GM12878 (cell line): ENCODE measurements around the gene PPFIBP1. TPM values are rescaled to one million over a fixed set of nuclear protein-coding genes. Genes with fewer than 3 reads are reported as not detected.
"Not testable (repeated sequence)": the region's sequence is repeated elsewhere in the genome, so short reads cannot be mapped to it uniquely, and the experiment has no call there.

Experiments
- ATAC-seq: fragments of 200-7000 bp; cut with Tn5 transposase; 3 replicates; pipeline ENCODE4 v1.9.1; 2020; ENCODE audit warnings: mild to moderate bottlenecking, moderate library complexity
- BruUV-seq: library from RNA; stranded (reverse); fragments of 400-500 nt; replicated peaks from 2 replicates; lab custom pipeline; 2021; lab: Mats Ljungman, UMichigan
- CTCF ChIA-PET: fragments of 300-600 bp; sonication (Branson Sonifier 250); formaldehyde crosslinking; extraction: SDS; loops from one replicate; lab custom pipeline; 2021; ENCODE audit warnings: inconsistent platforms; lab: Yijun Ruan, JAX
- POLR2A ChIA-PET: fragments of 350-600 bp; formaldehyde crosslinking; extraction: SDS; loops from one replicate; lab custom pipeline; 2021; ENCODE audit warnings: inconsistent platforms; lab: Charles Lee
- RAD21 ChIA-PET: fragments of 300-600 bp; sonication (Branson Sonifier 250); formaldehyde crosslinking; loops from one replicate; lab custom pipeline; 2023; ENCODE audit warnings: antibody characterized with exemption; ENCODE audit not compliant: unreplicated experiment; lab: Charles Lee
- SMC1A ChIA-PET: fragments of 300-600 bp; sonication (Branson Sonifier 250); formaldehyde crosslinking; loops from one replicate; lab custom pipeline; 2023; ENCODE audit not compliant: unreplicated experiment, uncharacterized antibody; lab: Charles Lee
- DNase-seq: peaks from one replicate; pipeline ENCODE4 v3.0.0-alpha.2; 2011; ENCODE audit warnings: low read depth, low spot score
- FAIRE-seq: peaks from 3 replicates; lab custom pipeline; 2011; peaks lifted over from hg19 to GRCh38; lab: Jason Lieb, UNC
- H2AFZ ChIP-seq: 2 replicates; pipeline ENCODE4 v1.6.0; 2011; ENCODE audit warnings: low read depth, low read length, control low read depth; ENCODE audit not compliant: control insufficient read depth
- H3K27ac ChIP-seq: 2 replicates; pipeline ENCODE4 v1.5.1; 2011; ENCODE audit warnings: control low read depth; ENCODE audit not compliant: control insufficient read depth, insufficient read depth
- H3K27me3 ChIP-seq, 2 experiments: replicated peaks in 1 of 2; 2 replicates each; pipeline versions ENCODE4 v1.6.0 to v1.6.1; 2011; ENCODE audit warnings: low read length in 1 of 2; ENCODE audit not compliant: control insufficient read depth in 2 of 2, insufficient read depth in 2 of 2
- H3K36me3 ChIP-seq, 2 experiments: 2 replicates each; pipeline ENCODE4 v1.5.1; 2011; ENCODE audit warnings: low read length in 1 of 2; ENCODE audit not compliant: control insufficient read depth in 2 of 2, insufficient read depth in 2 of 2
- H3K4me1 ChIP-seq: 2 replicates; pipeline ENCODE4 v1.6.1; 2011; ENCODE audit warnings: mild to moderate bottlenecking, low read length, moderate library complexity, mixed read lengths; ENCODE audit not compliant: control insufficient read depth, insufficient read depth
- H3K4me2 ChIP-seq: 2 replicates; pipeline ENCODE4 v1.6.0; 2011; ENCODE audit warnings: control low read depth; ENCODE audit not compliant: control insufficient read depth, insufficient read depth
- H3K4me3 ChIP-seq: fragments of 200-600 bp; sonication (generic); 2 replicates; pipeline ENCODE4 v1.5.1; 2016
- H3K79me2 ChIP-seq: 2 replicates; pipeline ENCODE4 v1.6.0; 2011; ENCODE audit warnings: low read length; ENCODE audit not compliant: control insufficient read depth, insufficient read depth
- H3K9ac ChIP-seq: 2 replicates; pipeline ENCODE4 v1.8.0; 2011; ENCODE audit warnings: low read length, control low read depth, mixed read lengths; ENCODE audit not compliant: control insufficient read depth, insufficient read depth
- H3K9me3 ChIP-seq: replicated peaks from 3 replicates; pipeline ENCODE4 v1.5.1; 2011; ENCODE audit warnings: mild to moderate bottlenecking, low read length; ENCODE audit not compliant: control insufficient read depth, insufficient read depth
- H4K20me1 ChIP-seq: 2 replicates; pipeline ENCODE4 v1.6.0; 2011; ENCODE audit not compliant: control insufficient read depth, insufficient read depth
- CBX3 ChIP-seq: fragments of 200-600 bp; sonication (generic); IDR thresholded peaks from 2 replicates; pipeline ENCODE4 v1.6.1; 2016; ENCODE audit warnings: low read depth, borderline replicate concordance
- IKZF2 ChIP-seq, 2 experiments: fragments of 450-650 bp; IDR thresholded peaks; 2 replicates each; pipeline ENCODE4 v1.6.1; 2017; ENCODE audit warnings: mild to moderate bottlenecking in 2 of 2, moderate library complexity in 2 of 2
- MAX ChIP-seq: IDR thresholded peaks from 2 replicates; pipeline ENCODE4 v1.6.1; 2012; ENCODE audit warnings: low read depth, low read length, improper control_type of control experiment
- PAX8 ChIP-seq: fragments of 450-650 bp; IDR thresholded peaks from 2 replicates; pipeline ENCODE4 v1.6.1; 2017; ENCODE audit warnings: mild to moderate bottlenecking, moderate library complexity
- POU2F2 ChIP-seq: IDR thresholded peaks from 3 replicates; pipeline ENCODE4 v1.6.1; 2011; ENCODE audit warnings: low read depth, mild to moderate bottlenecking, low read length, borderline replicate concordance
- RELA ChIP-seq: fragments of 450-650 bp; IDR thresholded peaks from 2 replicates; pipeline ENCODE4 v1.8.0; 2014; ENCODE audit warnings: borderline replicate concordance; ENCODE audit not compliant: partially characterized antibody
- ZSCAN29 ChIP-seq: fragments of 450-650 bp; IDR thresholded peaks from 2 replicates; pipeline ENCODE4 v1.6.1; 2017; ENCODE audit warnings: mild to moderate bottlenecking, moderate library complexity
- ZZZ3 ChIP-seq: IDR thresholded peaks from 2 replicates; pipeline ENCODE4 v1.6.1; 2011; ENCODE audit warnings: low read depth; ENCODE audit not compliant: control insufficient read depth, insufficient read length
- WGBS: methylation state at CpG from one replicate; pipeline ENCODE4 v1.1.6; 2016; ENCODE audit warnings: low lambda C conversion rate; ENCODE audit not compliant: insufficient replicate concordance, insufficient coverage; ENCODE audit errors: missing lambda C conversion rate; 5-methylcytosine and 5-hydroxymethylcytosine counted together
- in situ Hi-C: fragments of 300-500 bp; cut with MboI; formaldehyde crosslinking; loops from 9 replicates; pipeline ENCODE4 v1.14.3; 2018; ENCODE audit warnings: mixed read lengths
- intact Hi-C: fragments of 100-400 bp; cut with micrococcal nuclease; formaldehyde crosslinking; loops from one replicate; pipeline ENCODE4 v1.14.2; 2022; ENCODE audit not compliant: unreplicated experiment
- polyA plus RNA-seq, 11 experiments: library from polyadenylated mRNA; depleted of rRNA in 4 of 11; unstranded in 6 of 11; stranded (reverse) in 5 of 11; fragments of >200 nt; fragmentation: Nextera tagmentation in 4 of 11; fragmentation: Illumina TruSeq in 1 of 11; extraction: Ambion mirVana in 4 of 11; extraction: Trizol in 1 of 11; gene quantifications; 1 replicate in 1 of 11; 2 replicates in 10 of 11; pipeline versions ENCODE4 v1.2.1 to v1.2.3, GENCODE V29; 2011 to 2016; ENCODE audit warnings: inconsistent platforms in 2 of 11, missing spikeins in 2 of 11, low read depth in 1 of 11
- total RNA-seq, 4 experiments: library from RNA; depleted of rRNA in 3 of 4; stranded (reverse); fragments of >200 nt in 3 of 4; fragmentation: Illumina TruSeq in 1 of 4; extraction: Trizol in 1 of 4; gene quantifications; 2 replicates each; pipeline versions ENCODE4 v1.2.1 to v1.2.3, GENCODE V29; 2013 to 2021
- TF ChIP-seq, protein P1 (sequence below): IDR thresholded peaks from 2 replicates; pipeline ENCODE4 v1.6.1; 2012; ENCODE audit warnings: mild to moderate bottlenecking, low read depth, low read length

Gene PPFIBP1
- total and polyA plus RNA-seq, 10 of the 15 experiments (the other 5 are each of a cell fraction or from before 2014, with no cell fraction given), result 0.47 to 7.8 (median 3.6) TPM

DNA sequence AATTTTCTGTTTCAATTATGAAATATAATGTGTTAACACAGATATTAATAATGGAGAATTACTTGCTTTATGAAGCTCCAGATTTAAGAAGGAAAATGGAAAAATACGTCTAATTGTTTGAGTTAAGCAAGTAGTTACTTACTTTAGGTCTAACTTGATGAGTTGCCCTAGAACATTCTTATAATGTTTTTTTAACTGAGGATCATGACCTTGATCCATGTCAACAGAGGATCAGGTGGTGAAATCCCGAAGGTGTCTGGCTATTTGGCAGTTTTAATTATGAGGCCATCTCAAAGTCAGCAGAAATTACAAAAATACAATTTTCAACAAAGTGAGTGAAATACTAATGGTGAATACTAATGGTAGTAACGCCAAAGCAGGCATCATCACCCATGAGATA, 115.3 kb downstream of the PPFIBP1 start:
- BruUV-seq, result no TSS peak
- FAIRE-seq (no peak), ATAC-seq (no peak), DNase-seq (no peak)
- in situ Hi-C loops (no loop called here), intact Hi-C loops (no loop called here)
- Histone ChIP-seq H2AFZ (no peak overlapping the region), H3K9ac (no peak overlapping the region), H3K79me2 (no peaks in the 10 kb centered on the region), H4K20me1 (no peaks in the 10 kb centered on the region), H3K27me3 (no peaks in the 10 kb centered on the region), H3K36me3 (peaks cover 0 to 2% of the 10 kb centered on the region in 2 experiments; a peak in 1 of 4 replicates), H3K9me3 (no peaks in the 10 kb centered on the region), H3K4me1 (no peaks in the 10 kb centered on the region), H3K27ac (no peak overlapping the region), H3K4me2 (no peak overlapping the region), H3K4me3 (no peak overlapping the region)
- POLR2A ChIA-PET, result no interaction called here
- CTCF ChIA-PET, result interaction anchor here (1.3 kb wide), 1 partner anchor 205 kb away, joined by 4 read pairs; no protein-coding TSS in a partner anchor
- WGBS, result 33% methylated on average over 3 of the region's 3 CpGs
- TF ChIP-seq ZZZ3, result no peak
- TF ChIP-seq CBX3, result no peak
- TF ChIP-seq, protein P1, sequence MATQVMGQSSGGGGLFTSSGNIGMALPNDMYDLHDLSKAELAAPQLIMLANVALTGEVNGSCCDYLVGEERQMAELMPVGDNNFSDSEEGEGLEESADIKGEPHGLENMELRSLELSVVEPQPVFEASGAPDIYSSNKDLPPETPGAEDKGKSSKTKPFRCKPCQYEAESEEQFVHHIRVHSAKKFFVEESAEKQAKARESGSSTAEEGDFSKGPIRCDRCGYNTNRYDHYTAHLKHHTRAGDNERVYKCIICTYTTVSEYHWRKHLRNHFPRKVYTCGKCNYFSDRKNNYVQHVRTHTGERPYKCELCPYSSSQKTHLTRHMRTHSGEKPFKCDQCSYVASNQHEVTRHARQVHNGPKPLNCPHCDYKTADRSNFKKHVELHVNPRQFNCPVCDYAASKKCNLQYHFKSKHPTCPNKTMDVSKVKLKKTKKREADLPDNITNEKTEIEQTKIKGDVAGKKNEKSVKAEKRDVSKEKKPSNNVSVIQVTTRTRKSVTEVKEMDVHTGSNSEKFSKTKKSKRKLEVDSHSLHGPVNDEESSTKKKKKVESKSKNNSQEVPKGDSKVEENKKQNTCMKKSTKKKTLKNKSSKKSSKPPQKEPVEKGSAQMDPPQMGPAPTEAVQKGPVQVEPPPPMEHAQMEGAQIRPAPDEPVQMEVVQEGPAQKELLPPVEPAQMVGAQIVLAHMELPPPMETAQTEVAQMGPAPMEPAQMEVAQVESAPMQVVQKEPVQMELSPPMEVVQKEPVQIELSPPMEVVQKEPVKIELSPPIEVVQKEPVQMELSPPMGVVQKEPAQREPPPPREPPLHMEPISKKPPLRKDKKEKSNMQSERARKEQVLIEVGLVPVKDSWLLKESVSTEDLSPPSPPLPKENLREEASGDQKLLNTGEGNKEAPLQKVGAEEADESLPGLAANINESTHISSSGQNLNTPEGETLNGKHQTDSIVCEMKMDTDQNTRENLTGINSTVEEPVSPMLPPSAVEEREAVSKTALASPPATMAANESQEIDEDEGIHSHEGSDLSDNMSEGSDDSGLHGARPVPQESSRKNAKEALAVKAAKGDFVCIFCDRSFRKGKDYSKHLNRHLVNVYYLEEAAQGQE, result no peak
- TF ChIP-seq RELA, result no peak
- no peak for TF ChIP-seq IKZF2 (IDR thresholded peaks at IDR 0.05)
- TF ChIP-seq POU2F2, result no peak
- no peak for TF ChIP-seq MAX
- TF ChIP-seq PAX8, result no peak
- TF ChIP-seq ZSCAN29, result no peak
- SMC1A ChIA-PET, result no interaction called here
- RAD21 ChIA-PET, result no interaction called here

DNA sequence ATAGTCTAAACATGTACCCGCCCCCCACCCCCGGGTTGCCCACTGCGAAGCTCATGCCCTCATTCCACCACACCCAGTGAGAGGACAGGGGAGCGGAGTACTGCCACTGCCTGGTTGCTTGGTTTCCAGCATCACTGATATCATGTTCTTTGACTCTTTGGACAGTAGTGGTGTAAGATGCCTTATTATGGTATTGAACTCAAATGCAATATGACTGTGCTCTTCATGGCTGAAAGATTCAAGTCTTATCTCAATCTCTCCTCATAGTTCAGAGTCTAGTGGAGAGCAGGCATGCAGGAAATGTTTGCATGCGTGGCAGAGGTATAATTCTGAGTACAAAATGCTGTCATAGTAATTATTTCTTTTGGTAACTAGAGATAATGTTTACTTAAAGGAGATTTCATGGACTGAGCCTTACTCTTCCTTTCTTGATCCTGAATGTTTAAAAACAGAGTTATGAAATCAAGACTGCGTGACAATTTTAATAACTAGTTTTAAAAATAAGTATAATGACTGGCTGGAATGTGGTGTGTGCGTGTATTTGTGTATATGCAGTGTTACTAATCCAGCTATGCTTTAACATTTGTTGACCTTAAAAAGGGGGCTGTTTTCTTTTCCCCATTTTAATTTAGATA, 116.7 kb downstream of the PPFIBP1 start:
- H3K36me3 ChIP-seq, BruUV-seq, H3K79me2 ChIP-seq, ATAC-seq, H3K4me1 ChIP-seq, H4K20me1 ChIP-seq, H2AFZ ChIP-seq, H3K27ac ChIP-seq, H3K27me3 ChIP-seq, POLR2A ChIA-PET, SMC1A ChIA-PET, H3K9me3 ChIP-seq, H3K4me3 ChIP-seq, RAD21 ChIA-PET, intact Hi-C loops, H3K4me2 ChIP-seq, DNase-seq, FAIRE-seq, in situ Hi-C loops, H3K9ac ChIP-seq: not testable (repeated sequence)
- 71% methylated on average over 7 of the region's 7 CpGs for WGBS
- CTCF ChIA-PET, result interaction anchor here (1.3 kb wide), 1 partner anchor 206 kb away, joined by 4 read pairs; no protein-coding TSS in a partner anchor
